Mucosa of descending colon (tissue), 3 donors: ENCODE results near the gene NMT1. TPM values are rescaled to one million over a fixed set of nuclear protein-coding genes. Genes with fewer than 3 reads are reported as not detected.

Experiments
- ATAC-seq: fragments of 200-7000 bp; cut with Tn5 transposase; one replicate; pipeline ENCODE4 v1.9.1; 2020; ENCODE audit warnings: mild to moderate bottlenecking, moderate library complexity
- DNase-seq, 3 donors: peaks; one replicate each; pipeline ENCODE4 v3.0.0-alpha.2; 2020
- H3K36me3 ChIP-seq: fragments of 200-600 bp; one replicate; pipeline ENCODE4 v1.8.0; 2021; ENCODE audit warnings: low read depth, mild to moderate bottlenecking
- H3K4me1 ChIP-seq: fragments of 200-600 bp; one replicate; pipeline ENCODE4 v1.8.0; 2021; ENCODE audit warnings: low read depth, mild to moderate bottlenecking
- H3K4me3 ChIP-seq: fragments of 200-600 bp; one replicate; pipeline ENCODE4 v1.8.0; 2021; ENCODE audit warnings: mild to moderate bottlenecking
- H3K9me3 ChIP-seq: fragments of 200-600 bp; one replicate; pipeline ENCODE4 v1.8.0; 2021; ENCODE audit warnings: mild to moderate bottlenecking
- intact Hi-C, 2 donors: fragments of 100-400 bp; cut with DNase I in 1 of 2; cut with micrococcal nuclease in 1 of 2; formaldehyde crosslinking; loops; one replicate each; pipeline versions ENCODE4 v1.11.0 to v1.11.1; 2022; cut with DNase I, micrococcal nuclease
- total RNA-seq, 3 donors: library from RNA; stranded (reverse); fragmentation: NEBNext Ultra II Directional in 2 of 3; extraction: Animal tissue kit (Norgen Biotek cat#: 25700) in 2 of 3; gene quantifications; one replicate each; pipeline versions ENCODE4 v1.2.1 to v1.2.4, GENCODE V29; 2021 to 2023
- TF ChIP-seq, protein P1 (sequence below): fragments of 200-600 bp; IDR thresholded peaks from one replicate; pipeline ENCODE4 v1.8.0; 2022; ENCODE audit warnings: antibody characterized with exemption, mild to moderate bottlenecking
- donor health status: DM: no; HTN: no; CAD: no; lungs with moderate emphysema.
- donor health status: DM: no; HTN: no; CAD: no.
- donor health status: DM: no; HTN: yes; CAD: no.

Gene NMT1
- total RNA-seq, 3 donors from 2014 or later: 47.0 to 94.0 (median 76.1) TPM

GRCh38 chr17:45081047-45081703, 20.1 kb downstream of the NMT1 start:
- TF ChIP-seq, protein P1, sequence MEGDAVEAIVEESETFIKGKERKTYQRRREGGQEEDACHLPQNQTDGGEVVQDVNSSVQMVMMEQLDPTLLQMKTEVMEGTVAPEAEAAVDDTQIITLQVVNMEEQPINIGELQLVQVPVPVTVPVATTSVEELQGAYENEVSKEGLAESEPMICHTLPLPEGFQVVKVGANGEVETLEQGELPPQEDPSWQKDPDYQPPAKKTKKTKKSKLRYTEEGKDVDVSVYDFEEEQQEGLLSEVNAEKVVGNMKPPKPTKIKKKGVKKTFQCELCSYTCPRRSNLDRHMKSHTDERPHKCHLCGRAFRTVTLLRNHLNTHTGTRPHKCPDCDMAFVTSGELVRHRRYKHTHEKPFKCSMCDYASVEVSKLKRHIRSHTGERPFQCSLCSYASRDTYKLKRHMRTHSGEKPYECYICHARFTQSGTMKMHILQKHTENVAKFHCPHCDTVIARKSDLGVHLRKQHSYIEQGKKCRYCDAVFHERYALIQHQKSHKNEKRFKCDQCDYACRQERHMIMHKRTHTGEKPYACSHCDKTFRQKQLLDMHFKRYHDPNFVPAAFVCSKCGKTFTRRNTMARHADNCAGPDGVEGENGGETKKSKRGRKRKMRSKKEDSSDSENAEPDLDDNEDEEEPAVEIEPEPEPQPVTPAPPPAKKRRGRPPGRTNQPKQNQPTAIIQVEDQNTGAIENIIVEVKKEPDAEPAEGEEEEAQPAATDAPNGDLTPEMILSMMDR: no peak
- H3K4me3 ChIP-seq: no peak overlapping the region
- DNase-seq (no peak), ATAC-seq (no peak)
- intact Hi-C loops: no loop called here
- peaks cover 4% of the 10 kb centered on the region for H3K36me3 ChIP-seq
- no peaks in the 10 kb centered on the region for H3K4me1 ChIP-seq
- H3K9me3 ChIP-seq: no peaks in the 10 kb centered on the region

DNA sequence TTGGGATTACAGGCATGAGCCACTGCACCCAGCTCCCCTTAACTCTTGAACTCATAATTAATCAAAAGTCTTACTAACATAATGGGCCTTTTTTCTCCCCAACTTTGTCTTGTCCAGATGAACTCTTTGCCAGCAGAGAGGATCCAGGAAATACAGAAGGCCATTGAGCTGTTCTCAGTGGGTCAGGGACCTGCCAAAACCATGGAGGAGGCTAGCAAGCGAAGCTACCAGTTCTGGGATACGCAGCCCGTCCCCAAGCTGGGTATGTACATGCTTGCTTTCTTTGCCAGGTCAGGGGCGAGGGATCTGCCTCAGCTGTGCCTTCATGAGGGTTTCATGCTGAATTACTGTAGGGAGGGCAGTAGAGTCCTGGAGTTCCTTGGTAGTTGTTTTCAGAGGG, 25.3 kb downstream of the NMT1 start:
- H3K4me1 ChIP-seq: peaks cover 15% of the 10 kb centered on the region
- DNase-seq: no peak
- H3K4me3 ChIP-seq: no peak overlapping the region
- no peaks in the 10 kb centered on the region for H3K9me3 ChIP-seq
- intact Hi-C loops: no loop called here
- ATAC-seq: no peak
- peaks cover 9% of the 10 kb centered on the region for H3K36me3 ChIP-seq
- TF ChIP-seq, protein P1: no peak

- intact Hi-C loops: no loop called here
- TF ChIP-seq, protein P1: no peak
- H3K36me3 ChIP-seq: peaks cover 9% of the 10 kb centered on the region
- H3K9me3 ChIP-seq: no peaks in the 10 kb centered on the region
- H3K4me3 ChIP-seq: no peak overlapping the region
- no peak for DNase-seq
- peaks cover 15% of the 10 kb centered on the region for H3K4me1 ChIP-seq
- ATAC-seq: peak; percentile 36
Observed at GRCh38 chr17:45086865-45087503, 25.9 kb downstream of the NMT1 start.

- Histone ChIP-seq H3K36me3 (peaks cover 6% of the 10 kb centered on the region), H3K4me3 (no peak overlapping the region), H3K9me3 (no peaks in the 10 kb centered on the region), H3K4me1 (peaks cover 15% of the 10 kb centered on the region)
- intact Hi-C loops: no loop called here
- ATAC-seq: peak; percentile 69
- TF ChIP-seq, protein P1: no peak
- DNase-seq: no peak
Observed at GRCh38 chr17:45087504-45087975, 26.4 kb downstream of the NMT1 start.

DNA sequence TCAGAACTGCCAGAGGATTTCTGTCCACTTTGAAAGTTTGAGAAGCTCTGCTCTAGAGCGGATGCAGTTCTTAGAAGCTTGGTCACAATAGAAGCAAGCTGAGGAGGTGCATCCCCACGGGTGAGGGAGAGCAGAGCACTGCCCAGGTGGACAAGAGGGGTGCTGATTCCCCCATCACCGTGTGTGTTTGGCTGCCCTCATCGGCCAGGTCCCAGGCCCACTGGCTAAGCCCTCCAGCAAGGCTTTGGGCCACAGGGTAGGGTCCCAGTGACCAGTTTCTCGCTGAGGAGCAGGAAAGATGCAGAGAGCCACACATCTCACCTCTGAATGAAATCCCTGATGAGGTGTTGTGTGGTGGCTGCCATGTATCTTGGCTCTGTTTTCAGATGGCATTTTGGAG, 26.9 kb downstream of the NMT1 start:
- DNase-seq (no peak), ATAC-seq (no peak)
- intact Hi-C loops: no loop called here
- Histone ChIP-seq H3K9me3 (no peaks in the 10 kb centered on the region), H3K4me1 (peaks cover 15% of the 10 kb centered on the region), H3K4me3 (no peak overlapping the region), H3K36me3 (peaks cover 5% of the 10 kb centered on the region)
- TF ChIP-seq, protein P1: no peak
